Liver (tissue), 3 donors: Measurements from ENCODE around the gene IHH.

Source experiments
- RXRA ChIP-seq, 2 donors: IDR thresholded peaks; 2 replicates each; pipeline ENCODE4 v1.6.1; 2017 to 2018; ENCODE audit warnings: antibody characterized with exemption in 2 of 2, mild to moderate bottlenecking in 1 of 2
- SP1 ChIP-seq: IDR thresholded peaks from 2 replicates; pipeline ENCODE4 v1.6.1; 2018; ENCODE audit warnings: antibody characterized with exemption, mild to moderate bottlenecking
- YY1 ChIP-seq: IDR thresholded peaks from 2 replicates; pipeline ENCODE4 v1.6.1; 2016; ENCODE audit warnings: antibody characterized with exemption, mild to moderate bottlenecking
- TF ChIP-seq, protein P1 (sequence below): fragments of 150-350 bp; IDR thresholded peaks from 2 replicates; pipeline ENCODE4 v1.5.1; 2017; ENCODE audit warnings: improper control_type of control experiment, low read depth, low read length; ENCODE audit not compliant: missing input control
- TF ChIP-seq, protein P2 (sequence below): IDR thresholded peaks from 2 replicates; pipeline ENCODE4 v1.6.1; 2016; ENCODE audit warnings: antibody characterized with exemption
- TF ChIP-seq, protein P3 (sequence below): IDR thresholded peaks from 2 replicates; pipeline ENCODE4 v1.6.1; 2016; ENCODE audit warnings: antibody characterized with exemption, mild to moderate bottlenecking
- donor health status: healthy.
- donor health status: healthy.

DNA sequence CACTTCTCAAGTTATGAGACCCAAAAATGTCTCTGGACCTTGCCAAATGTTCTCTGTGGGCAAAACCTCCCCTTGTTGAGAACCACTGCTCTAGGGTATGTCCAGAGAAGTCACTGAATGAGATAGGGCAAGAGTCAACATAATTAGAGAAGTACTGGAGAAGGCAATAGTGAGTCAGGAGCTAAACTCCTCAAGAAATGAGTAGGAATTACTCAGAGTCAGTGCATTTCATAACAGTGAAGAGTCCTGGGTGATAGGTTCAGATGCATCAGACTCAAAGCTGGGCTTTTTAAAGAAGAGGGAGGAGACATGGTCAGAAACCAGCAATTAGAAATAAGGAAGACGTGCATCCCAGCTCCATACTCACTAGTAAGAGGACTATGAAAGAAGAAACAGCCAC lies 38.6 kb upstream of the IHH start:
- TF ChIP-seq, protein P1, sequence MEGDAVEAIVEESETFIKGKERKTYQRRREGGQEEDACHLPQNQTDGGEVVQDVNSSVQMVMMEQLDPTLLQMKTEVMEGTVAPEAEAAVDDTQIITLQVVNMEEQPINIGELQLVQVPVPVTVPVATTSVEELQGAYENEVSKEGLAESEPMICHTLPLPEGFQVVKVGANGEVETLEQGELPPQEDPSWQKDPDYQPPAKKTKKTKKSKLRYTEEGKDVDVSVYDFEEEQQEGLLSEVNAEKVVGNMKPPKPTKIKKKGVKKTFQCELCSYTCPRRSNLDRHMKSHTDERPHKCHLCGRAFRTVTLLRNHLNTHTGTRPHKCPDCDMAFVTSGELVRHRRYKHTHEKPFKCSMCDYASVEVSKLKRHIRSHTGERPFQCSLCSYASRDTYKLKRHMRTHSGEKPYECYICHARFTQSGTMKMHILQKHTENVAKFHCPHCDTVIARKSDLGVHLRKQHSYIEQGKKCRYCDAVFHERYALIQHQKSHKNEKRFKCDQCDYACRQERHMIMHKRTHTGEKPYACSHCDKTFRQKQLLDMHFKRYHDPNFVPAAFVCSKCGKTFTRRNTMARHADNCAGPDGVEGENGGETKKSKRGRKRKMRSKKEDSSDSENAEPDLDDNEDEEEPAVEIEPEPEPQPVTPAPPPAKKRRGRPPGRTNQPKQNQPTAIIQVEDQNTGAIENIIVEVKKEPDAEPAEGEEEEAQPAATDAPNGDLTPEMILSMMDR: no peak
- TF ChIP-seq YY1: no peak
- TF ChIP-seq, protein P2, sequence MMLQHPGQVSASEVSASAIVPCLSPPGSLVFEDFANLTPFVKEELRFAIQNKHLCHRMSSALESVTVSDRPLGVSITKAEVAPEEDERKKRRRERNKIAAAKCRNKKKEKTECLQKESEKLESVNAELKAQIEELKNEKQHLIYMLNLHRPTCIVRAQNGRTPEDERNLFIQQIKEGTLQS: no peak
- TF ChIP-seq, protein P3, sequence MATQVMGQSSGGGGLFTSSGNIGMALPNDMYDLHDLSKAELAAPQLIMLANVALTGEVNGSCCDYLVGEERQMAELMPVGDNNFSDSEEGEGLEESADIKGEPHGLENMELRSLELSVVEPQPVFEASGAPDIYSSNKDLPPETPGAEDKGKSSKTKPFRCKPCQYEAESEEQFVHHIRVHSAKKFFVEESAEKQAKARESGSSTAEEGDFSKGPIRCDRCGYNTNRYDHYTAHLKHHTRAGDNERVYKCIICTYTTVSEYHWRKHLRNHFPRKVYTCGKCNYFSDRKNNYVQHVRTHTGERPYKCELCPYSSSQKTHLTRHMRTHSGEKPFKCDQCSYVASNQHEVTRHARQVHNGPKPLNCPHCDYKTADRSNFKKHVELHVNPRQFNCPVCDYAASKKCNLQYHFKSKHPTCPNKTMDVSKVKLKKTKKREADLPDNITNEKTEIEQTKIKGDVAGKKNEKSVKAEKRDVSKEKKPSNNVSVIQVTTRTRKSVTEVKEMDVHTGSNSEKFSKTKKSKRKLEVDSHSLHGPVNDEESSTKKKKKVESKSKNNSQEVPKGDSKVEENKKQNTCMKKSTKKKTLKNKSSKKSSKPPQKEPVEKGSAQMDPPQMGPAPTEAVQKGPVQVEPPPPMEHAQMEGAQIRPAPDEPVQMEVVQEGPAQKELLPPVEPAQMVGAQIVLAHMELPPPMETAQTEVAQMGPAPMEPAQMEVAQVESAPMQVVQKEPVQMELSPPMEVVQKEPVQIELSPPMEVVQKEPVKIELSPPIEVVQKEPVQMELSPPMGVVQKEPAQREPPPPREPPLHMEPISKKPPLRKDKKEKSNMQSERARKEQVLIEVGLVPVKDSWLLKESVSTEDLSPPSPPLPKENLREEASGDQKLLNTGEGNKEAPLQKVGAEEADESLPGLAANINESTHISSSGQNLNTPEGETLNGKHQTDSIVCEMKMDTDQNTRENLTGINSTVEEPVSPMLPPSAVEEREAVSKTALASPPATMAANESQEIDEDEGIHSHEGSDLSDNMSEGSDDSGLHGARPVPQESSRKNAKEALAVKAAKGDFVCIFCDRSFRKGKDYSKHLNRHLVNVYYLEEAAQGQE: no peak
- TF ChIP-seq RXRA (IDR thresholded peaks at IDR 0.05): no peak
- TF ChIP-seq SP1: no peak
